T-helper 1 cell (primary cell): ENCODE measurements around the gene MTOR.
"Not testable (repeated sequence)": the region's sequence is repeated elsewhere in the genome, so short reads cannot be mapped to it uniquely, and the experiment has no call there.

Experiments used
- DNase-seq, 5 donors: peaks; one replicate each; pipeline ENCODE4 v3.0.0-alpha.2; 2012 to 2020

Gene MTOR

GRCh38 chr1:11179125-11179524 is 83.2 kb downstream of the MTOR start:
- no peak for DNase-seq

- no peak for DNase-seq
Measured at GRCh38 chr1:11178021-11179015, 84.0 kb downstream of the MTOR start.

GRCh38 chr1:11176081-11176706 is 86.2 kb downstream of the MTOR start:
- DNase-seq: no peak

DNA sequence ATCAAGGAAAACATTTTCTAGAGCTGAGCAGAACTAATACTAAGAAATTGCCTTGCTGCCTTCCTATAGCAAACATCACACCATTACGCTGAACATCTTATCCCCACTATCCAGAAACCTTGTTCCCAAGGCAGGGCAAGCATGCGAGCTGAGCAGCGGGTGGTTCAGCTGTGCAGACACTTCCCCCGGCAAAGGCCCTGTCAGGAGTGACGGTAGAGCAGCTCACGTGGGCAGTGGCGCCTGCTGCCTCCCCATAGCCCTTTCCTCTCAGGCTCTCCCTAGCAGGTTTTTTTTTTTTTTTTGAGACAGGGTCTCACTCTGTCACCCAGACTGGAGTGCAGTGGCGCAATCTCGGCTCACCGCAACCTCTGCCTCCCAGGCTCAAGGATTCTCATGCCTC is 86.9 kb downstream of the MTOR start:
- no peak for DNase-seq

- no peak for DNase-seq
Measured at GRCh38 chr1:11174261-11174942, 87.9 kb downstream of the MTOR start.

GRCh38 chr1:11170102-11170501 is 92.2 kb downstream of the MTOR start:
- no peak for DNase-seq

DNA sequence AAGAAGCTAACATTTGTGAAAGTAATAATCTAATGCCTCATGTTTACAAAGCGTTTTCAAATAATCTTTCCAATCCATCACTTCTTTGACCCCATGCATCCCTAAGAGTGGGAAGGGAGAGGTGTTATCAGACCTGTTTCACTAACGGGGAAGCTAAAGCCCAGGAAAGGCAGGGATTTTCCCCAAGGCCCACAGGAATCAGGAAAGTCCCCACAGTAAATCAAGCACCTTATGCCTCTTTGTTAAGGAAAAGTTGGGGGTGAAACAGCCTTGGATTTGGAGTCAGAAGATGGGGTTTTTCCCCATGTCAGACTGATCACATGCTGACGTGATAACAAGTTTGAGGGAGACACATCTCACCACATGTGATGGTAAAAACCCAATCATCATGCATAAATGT is 93.1 kb downstream of the MTOR start:
- DNase-seq: no peak

DNA sequence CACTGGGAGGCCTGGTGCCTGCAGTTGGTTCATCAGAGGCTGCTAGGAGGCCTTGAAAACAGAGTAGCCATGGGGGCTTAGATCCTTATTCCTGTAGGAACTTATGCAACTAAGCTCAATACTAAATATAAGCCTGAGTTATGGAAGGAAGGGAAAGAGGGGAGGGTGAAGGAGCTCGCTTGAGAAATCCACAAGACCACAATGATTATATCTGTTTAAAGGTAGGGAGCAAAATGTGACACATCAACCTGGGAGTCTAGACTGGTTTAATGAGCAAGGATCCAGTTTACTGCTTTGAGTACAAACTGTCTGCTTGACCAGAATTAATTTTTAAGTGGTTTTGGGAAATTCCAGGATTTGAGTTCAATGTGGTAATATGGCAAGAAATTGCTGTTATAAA is 93.6 kb downstream of the MTOR start:
- DNase-seq: no peak

DNA sequence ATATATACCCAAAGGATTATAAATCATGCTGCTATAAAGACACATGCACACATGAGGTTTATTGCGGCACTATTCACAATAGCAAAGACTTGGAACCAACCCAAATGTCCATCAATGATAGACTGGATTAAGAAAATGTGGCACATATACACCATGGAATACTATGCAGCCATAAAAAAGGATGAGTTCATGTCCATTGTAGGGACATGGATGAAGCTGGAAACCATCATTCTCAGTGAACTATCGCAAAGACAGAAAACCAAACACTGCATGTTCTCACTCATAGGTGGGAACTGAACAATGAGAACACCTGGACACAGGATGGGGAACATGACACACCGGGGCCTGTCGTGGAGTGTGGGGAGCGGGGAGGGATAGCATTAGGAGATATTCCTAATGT is 95.6 kb downstream of the MTOR start:
- not testable (repeated sequence) for DNase-seq

DNA sequence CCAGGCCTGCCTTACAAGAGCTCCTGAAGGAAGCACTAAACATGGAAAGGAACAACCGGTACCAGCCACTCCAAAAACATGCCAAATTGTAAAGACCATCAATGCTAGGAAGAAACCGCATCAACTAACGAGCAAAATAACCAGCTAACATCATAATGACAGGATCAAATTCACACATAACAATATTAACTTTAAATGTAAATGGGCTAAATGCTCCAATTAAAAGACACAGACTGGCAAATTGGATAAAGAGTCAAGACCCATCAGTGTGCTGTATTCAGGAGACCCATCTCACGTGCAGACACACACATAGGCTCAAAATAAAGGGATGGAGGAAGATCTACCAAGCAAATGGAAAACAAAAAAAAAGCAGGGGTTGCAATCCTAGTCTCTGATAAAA is 99.6 kb downstream of the MTOR start:
- not testable (repeated sequence) for DNase-seq

GRCh38 chr1:11158720-11159321 is 103.5 kb downstream of the MTOR start:
- no peak for DNase-seq

GRCh38 chr1:11158291-11158690 is 104.1 kb downstream of the MTOR start:
- DNase-seq: no peak

GRCh38 chr1:11157867-11158266 is 104.5 kb downstream of the MTOR start:
- DNase-seq: no peak

DNA sequence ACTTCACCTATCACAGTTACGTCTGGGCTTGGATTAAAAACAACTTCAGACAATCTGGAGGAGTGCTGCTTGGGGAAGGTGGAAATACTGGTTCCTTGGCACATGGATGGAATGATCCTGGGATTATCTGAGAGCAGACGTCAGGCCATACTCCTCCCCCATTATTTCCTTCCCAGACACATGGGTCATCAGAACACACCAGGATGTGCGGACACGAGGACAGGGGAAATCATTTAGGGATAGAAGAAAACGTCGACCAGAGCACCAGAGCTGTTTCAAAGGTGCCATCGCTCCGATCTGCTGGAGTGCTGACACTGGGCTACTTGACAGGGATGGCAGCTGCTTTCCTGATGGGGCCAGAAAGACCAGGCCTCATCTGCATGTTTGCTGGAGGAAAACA is 105.0 kb downstream of the MTOR start:
- DNase-seq: no peak

GRCh38 chr1:11156963-11157362 is 105.4 kb downstream of the MTOR start:
- no peak for DNase-seq

DNA sequence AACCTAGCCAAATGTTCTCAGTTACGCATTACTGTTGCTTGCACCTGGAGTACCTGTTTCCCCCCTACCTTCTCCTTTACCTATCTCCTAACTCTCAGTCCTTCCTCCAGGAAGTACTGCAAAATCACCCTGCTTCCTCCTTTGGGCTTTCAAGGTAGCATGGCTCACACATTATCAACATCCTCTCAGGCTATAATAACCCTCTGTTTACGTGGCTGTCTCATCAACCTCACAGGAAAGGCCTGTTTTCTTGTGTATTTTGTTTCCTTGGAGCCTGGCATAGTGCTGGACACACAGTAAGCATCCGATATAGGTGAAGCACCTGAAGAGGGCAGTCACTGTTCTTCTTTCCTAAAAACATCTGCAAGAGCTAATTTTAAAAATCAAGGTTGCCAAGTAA is 105.9 kb downstream of the MTOR start:
- DNase-seq: no peak

GRCh38 chr1:11153184-11153583 is 109.2 kb downstream of the MTOR start:
- DNase-seq: no peak

GRCh38 chr1:11152755-11153154 is 109.6 kb downstream of the MTOR start:
- DNase-seq: no peak

- DNase-seq: no peak
Measured at GRCh38 chr1:11151826-11152612, 110.3 kb downstream of the MTOR start.

- no peak for DNase-seq
Measured at GRCh38 chr1:11151114-11151513, 111.2 kb downstream of the MTOR start.

DNA sequence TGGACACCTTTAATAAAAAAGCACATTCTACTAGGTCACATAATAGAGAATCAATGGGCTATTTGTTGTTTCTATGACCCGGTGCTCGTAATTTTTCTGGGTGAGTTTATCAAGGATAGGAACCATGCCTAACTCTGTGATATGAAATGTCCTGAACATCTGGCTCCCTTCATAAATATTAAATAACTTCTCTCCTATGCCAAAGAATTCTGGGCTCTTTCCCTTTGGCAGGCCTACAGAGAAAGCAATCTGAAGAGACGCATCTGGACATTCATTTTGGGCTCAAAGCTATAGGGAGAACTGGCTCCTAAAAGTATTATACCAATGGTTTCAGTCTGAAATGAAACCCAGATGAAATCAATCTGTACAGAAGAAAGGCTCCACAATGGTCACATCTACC is 112.0 kb downstream of the MTOR start:
- DNase-seq: no peak

GRCh38 chr1:11147197-11147770 is 115.1 kb downstream of the MTOR start:
- no peak for DNase-seq
